GM19372 (cell line): ENCODE results near the gene ZNG1C.
"Not testable (repeated sequence)": the region's sequence is repeated elsewhere in the genome, so short reads cannot be mapped to it uniquely, and the experiment has no call there.

Source experiments
- ATAC-seq: cut with Tn5 transposase; IDR thresholded peaks from one replicate; pipeline ENCODE4 v1.9.1; 2021; ENCODE audit warnings: mild to moderate bottlenecking, low read depth, moderate library complexity; ENCODE audit not compliant: unreplicated experiment

The ZNG1C gene

DNA sequence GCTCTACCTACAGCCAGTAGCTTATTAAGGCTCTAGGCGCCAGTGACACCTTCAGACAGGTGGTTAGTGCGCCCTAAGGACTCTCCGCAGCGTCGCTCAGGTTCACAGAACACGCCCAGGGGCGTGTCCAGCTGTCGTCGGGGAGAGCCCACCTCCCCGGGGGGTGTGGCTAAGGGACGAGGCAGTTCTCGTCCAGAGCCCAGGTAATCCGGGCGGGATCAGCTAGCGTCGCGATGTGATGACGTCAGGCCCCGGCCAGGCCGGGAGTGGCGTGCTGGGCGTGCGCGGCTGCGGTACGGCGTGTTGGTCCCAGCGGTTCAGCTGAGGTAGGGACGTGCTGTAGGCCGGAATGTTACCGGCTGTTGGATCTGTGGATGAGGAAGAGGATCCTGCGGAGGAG lies at the start of gene ZNG1C:
Gene ZNG1C (plus strand): TSS at position 301 of the 400 bp plus-strand sequence. CDS start 49 bp downstream, at position 350.
- ATAC-seq: not testable (repeated sequence)

DNA sequence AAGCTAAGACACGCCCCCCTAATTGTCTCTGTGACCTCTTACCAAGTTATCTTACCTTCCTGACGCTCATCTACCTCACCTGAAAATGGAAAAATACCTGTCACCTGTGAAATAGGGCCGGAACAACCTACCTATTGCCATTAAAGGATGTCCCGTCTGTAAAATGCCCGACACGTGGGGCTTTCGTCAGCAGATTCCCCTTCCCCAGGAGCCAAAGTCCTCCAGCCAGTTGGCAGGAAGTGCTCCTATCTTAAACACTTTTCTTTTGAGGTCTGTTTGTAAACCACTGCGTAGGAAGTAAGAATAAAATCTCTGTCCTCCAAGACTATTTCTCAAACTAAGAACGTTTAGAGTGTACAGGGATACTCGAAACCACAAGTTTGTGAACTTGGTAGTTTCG lies 654 bp downstream of the ZNG1C start:
- ATAC-seq: not testable (repeated sequence)

DNA sequence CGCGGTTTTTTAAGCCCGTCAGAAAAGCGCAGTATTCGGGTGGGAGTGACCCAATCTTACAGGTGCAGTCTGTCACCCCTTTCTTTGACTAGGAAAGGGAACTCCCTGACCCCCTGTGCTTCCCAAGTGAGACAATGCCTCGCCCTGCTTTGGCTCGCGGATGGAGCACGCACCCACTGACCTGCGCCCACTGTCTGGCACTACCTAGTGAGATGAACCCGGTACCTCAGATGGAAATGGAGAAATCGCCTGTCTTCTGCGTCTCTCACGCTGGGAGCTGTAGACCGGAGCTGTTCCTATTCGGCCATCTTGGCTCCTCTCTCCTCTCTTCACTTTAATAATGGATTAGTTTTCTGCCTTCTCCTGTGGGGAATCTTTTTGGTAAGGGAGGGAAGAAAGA lies 39.3 kb downstream of the ZNG1C start:
- ATAC-seq: not testable (repeated sequence)

DNA sequence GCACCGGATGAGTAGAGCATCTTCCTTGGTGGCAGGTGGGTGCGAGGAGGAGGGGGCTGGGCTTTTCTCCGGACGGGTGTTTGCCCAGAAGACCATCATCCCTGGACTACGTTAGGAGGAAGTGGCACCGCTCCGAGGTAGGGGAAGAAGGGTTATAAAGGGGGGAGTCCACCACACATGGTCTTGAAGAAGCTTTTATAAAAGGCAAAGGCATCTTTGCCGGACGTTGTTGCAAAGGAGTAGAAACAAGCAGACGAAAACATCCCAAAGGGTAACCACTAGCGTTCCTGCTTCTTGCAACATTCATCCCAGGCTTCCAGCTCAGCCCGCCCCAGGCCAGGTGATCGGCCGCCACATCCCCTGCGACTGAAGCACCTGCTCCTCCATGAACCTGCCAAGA lies 60.8 kb downstream of the ZNG1C start, which contains the start of gene FOXD4L3:
Gene FOXD4L3 (plus strand): TSS at position 301 of the 400 bp plus-strand sequence. CDS start 85 bp downstream, at position 386.
- not testable (repeated sequence) for ATAC-seq

DNA sequence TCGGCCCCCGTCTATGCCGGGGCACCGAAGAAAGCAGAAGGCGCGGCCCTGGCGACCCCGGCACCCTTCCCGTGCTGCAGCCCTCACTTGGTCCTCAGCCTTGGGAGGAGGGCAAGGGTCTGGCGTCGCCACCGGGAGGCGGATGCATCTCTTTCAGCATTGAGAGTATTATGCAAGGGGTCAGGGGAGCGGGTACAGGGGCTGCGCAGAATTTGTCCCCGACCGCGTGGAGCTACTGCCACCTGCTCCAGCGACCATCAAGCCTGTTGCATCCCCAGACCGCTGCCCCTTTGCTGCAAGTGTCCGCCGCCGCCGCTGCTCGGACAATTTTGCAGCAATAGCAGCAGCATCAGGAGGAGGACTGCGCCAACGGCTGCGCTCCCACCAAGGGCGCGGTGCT lies 62.0 kb downstream of the ZNG1C start:
- not testable (repeated sequence) for ATAC-seq

DNA sequence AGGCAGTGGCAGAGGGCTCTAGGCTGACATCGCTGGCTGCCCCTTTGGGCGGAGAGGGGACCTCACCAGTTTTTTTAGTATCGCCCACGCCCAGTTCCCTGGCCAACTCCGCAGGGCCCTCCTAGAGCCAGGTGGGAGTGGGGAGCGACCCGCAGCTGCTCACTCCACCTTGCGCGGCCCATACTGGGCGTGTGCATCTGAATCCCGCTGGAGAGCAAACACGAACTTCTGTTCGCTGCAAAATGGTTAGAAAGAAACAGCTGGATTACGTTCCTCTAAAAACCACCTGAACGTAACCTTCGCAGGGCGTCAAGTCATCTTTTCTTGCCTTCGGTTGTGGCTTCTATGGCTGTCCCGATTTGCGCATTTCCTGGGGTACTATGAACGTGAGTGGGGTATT lies 62.4 kb downstream of the ZNG1C start:
- ATAC-seq: not testable (repeated sequence)

DNA sequence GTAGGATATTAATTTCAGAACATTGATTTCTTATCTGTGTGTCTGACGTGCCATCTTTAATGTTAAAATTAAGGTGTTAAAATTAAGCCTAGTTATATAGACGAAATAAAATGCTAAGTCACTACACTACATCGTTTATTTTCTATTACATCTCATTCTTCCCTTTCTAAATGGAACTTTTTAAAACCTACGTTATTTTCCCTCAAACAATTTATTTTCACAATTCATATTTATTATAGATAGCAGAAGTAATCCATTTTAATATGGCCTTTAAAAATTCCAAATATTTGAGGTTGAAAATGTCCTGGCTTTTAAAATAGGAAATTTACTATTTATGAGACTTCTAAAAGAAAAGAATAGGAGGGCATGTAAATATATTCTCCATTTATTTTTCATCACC lies 63.0 kb downstream of the ZNG1C start:
- not testable (repeated sequence) for ATAC-seq

DNA sequence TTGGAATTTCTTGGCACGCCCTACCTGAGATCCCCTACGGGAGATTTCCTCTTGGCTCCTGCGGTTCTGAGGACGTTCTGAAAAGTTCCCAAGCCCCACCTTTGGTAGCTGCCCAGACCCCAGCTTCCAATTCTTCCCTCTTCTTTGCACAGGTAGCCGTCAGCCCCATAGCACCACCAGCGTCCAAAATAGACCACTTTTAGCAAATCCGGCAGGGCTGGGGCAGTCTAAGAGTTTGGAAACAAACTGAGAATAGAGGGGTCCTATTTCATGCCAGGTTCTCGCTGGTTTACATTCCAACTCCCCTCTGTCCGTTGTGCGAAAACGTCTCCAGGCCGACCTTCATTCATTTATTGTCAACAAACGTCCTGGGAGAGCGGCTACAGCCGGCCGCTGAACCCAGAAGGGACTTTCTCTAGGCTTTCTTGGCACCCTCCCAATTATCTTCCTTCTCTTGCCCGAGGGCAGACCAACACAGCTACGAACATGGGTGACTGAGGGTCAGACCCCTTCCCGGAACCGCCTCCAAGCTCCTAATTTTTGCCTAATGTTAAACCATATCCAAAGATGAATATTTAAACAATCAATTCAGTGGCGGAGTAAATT lies 64.0 kb downstream of the ZNG1C start:
- ATAC-seq: not testable (repeated sequence)

DNA sequence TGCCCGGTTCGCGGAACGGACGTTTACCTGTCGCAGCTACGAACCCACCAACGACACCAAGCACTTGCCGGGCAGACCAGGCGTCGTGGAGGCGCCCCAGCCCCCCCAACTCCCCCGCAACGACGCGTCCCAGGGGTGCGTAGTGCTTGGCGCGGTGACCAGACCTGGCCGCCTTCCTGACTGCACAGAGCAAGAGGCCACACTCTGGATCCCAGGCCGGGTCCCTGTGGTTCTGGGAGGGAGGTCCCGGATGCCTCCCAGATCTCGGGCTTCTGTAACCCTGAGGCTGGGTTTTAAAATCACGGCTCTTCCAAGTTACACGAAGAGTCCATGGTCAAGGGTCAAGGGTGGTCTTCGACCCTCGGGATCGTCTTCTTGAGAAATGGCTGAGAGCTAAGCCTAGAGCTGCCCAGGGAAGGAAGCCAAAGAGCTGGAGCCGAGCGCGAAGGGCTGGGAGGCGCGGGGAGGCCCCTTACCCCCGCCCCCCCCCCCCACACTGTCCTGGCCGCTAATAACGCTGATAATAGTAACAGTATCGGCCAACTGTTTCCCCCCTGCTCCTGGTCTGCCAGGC lies 64.7 kb downstream of the ZNG1C start:
- ATAC-seq: not testable (repeated sequence)

DNA sequence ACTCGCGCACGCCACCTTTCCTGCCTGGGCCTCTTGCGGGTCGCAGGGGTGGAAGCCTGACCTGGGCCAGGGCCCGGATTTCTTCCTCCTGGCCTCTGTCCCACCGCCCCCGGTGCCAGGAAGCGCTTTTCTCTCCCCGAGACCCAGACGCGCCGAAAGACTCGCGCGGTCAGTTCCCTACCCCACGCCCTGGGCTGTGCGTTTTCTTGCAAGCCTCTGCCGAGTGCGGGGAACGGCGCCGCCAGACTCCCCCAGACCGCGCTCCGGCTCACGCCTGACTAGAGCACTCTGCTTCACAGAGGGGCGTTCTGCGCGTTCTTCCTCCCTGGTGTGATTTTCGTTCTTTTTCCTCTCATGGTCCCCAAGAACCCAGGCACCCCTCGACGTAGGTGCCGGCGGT lies 65.3 kb downstream of the ZNG1C start:
- not testable (repeated sequence) for ATAC-seq

DNA sequence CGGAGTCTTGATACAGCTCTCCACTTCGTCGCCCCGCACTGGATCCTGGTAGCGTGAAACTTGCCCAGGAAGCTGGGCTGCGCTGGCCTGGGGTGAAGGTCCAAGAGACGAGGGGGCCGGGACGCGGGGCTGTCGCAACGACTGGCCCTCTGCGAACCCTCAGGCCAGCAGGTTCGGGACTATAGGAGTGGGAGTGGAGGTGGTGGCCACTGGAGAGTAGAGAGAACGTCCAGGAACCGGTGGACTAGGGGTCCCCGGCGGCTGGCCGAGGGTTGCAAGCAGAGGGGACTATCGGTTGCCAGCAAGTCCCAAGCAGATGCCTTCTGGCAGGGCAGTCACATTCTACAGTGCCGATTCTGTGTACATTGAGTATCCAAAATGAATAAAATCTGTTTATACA lies 65.9 kb downstream of the ZNG1C start:
- not testable (repeated sequence) for ATAC-seq

DNA sequence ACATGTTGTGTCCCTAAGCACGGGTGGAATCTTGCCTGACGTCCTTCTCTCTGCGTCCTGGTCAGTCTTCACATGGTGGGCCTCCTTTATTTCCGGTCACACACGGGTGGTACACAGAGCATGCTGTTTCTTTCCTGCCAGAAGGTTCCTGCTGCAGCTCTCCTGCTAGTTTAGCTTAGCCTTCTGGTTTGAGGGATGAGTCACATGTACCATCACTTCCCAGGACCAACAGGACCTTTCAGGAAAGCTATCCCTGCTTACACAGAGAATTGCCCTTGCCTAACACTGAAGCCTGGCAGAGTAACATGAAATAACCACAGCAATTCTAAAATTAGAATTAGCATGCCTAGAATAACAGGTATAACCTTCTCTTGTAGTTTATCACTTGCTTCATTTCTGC lies 69.4 kb downstream of the ZNG1C start:
- not testable (repeated sequence) for ATAC-seq

DNA sequence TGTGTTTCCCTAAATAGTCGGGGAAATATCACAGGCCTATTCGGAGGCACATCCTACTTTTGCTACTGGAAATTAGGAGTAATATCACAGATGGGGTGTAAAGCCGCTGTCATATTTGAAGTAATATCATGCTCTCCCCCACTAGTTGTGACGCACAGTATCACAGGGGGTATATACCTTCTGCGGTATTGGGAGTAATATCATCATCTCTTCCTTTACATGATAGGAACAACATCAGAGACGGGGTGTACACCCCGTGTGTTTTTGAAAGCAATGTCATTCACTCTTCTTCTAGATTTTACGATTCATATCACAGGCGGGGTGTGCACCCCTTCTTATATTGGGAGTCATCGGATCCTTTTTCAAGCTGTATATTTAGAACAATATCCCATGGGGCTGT lies 76.4 kb downstream of the ZNG1C start:
- ATAC-seq: not testable (repeated sequence)

DNA sequence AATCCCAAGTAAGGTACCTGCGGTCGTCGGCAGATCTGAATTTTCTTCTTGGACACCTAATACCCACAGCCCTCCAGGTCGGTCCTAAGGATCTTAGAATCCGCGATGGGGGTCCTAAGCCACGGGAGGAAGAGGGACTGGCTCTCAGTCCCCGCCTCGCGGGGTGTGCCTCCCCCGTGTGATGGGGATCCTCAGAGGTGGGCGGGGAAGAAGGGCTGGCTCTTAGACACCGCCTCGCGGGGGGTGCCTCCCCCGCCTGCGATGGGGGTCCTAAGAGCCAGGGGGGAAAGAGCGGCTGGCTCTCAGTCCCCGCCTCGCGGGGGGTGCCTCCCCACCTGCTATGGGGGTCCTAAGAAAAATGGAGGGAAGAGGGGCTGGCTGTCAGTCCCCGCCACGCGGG lies 82.0 kb downstream of the ZNG1C start:
- not testable (repeated sequence) for ATAC-seq

DNA sequence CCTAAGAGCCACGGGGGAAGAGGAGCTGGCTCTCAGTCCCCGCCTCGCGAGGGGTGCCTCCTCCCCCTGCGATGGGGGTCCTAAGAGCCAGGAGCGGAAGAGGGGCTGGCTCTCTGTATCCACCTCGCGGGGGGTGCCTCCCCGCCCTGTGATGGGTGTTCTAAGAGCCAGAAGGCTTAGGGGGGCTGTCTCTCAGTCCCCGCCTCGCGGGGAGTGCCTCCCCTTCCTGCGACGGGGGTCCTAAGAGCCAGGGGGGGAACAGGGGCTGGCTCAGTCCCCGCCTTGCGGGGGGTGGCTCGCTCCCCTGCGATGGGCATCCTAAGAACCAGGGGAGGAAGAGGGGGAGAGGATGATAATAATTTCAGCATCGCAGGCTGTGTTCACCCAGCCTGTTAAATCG lies 82.7 kb downstream of the ZNG1C start:
- not testable (repeated sequence) for ATAC-seq

DNA sequence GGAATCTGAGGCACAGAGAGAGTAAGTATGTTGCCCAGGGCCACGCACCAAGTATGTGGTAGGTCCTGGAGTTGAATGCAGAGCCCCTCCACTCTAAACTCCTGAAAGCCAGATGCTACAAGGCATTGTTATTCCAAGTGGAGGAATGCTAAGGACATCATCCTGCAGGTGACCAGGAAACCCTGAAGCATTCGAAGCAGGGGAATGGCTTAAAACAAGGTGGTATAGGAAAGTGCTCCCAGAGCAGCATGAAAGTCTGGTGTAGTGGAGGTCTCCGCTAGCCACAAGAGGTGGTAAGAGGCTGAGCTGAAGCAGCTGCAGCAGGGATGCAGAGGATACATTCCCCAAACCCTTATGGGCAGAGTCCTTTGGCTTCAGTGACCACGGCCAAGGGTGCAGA lies 87.3 kb downstream of the ZNG1C start:
- ATAC-seq: not testable (repeated sequence)

DNA sequence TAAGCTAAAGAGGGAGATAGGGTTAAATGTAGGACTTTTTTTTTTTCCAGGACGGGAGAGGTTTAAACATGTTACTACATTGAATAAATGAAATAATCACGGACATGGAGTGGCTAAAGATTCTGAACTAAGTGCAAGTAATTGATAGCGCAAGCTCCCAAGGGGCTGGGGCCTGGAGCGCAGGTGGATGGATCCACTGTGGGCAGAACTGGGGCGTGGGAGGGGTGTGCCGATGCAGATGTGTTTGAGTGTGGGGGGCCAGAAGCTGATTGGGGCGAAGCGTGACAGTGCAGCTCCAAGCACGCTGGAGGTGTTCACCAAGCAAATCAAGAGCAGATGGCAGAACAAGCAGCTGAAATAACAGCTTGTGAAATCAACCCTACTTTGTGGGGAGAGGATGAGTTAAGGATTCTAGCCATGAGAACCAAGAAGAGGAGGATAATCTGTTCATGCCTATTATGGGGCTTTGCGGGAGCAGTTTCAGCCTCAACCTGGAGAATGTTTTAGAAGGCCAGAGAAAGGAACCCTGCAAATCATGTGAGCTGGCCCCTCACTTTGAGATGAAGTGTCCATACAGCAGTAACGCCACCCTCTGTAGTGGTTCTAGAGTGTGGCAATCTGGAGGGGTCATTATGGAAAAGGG lies 88.9 kb downstream of the ZNG1C start:
- not testable (repeated sequence) for ATAC-seq

DNA sequence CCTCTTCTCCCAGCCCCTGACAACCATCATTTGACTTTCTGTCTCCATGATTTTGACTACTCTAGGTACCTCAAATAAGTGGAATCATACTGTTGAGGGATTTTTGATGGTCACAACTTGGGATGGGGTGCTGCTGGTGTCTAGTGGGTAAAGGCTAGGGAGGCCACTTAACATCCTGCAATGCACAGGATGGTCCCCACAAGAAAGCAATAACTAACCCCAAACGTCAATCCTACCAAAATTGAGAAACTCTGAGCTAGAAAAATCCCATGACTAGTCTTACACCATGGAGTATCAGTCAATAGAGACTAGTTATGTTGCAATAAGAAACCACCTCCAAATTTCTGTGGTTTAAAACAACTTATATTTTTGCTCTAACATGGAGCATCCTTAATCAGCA lies 90.3 kb downstream of the ZNG1C start:
- not testable (repeated sequence) for ATAC-seq

DNA sequence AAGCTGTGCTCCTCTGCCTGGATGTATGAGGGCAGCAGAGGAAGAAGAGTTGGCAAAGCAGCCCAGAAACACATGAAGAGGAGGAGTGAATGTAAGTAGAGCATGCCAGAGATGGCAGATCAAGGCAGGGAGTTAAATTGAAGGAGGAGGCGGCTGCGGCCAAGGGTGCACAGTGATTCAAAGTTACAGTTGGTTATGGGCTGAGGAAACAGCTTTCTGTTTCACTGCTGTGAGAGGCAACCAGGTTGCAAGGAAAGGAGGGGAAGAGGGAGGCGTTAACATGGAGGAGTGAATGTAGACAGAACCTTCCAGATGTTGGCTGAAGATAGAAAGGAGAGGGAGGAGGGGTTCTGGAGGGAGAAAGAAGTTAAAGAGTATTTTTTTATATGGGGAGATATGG lies 94.2 kb downstream of the ZNG1C start:
- ATAC-seq: not testable (repeated sequence)

DNA sequence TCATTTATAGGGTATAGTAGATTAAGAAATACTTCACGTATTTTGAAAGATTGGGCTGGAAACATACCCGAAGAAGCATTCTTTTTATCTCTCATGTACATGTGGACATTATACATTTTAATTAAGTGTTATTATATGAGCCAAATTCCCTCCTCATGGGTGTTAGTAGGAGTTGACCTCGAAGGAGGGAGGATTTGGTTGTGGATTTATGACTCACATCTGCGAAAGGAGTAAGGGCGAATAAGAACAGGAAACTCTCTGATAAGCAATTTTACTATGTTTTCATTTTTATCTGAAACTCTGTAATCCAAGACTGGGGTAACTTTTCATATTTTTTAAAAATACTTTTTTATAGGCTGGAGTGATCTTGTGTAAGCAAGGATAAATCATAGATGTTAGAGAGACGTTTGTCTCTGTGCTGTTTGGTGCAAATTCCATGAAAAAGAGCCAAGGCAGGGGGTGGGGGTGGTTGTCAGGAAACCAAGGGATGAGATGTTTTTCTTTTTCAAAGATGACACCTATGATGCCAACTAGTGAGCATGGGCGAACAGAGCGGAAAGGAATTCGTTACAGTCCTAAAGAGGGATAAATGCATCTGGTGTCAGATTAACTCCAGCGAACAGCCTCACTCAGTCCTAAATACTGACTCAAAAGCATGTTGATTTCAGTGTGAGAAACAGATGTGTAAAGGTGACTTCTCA lies 95.0 kb downstream of the ZNG1C start:
- not testable (repeated sequence) for ATAC-seq

DNA sequence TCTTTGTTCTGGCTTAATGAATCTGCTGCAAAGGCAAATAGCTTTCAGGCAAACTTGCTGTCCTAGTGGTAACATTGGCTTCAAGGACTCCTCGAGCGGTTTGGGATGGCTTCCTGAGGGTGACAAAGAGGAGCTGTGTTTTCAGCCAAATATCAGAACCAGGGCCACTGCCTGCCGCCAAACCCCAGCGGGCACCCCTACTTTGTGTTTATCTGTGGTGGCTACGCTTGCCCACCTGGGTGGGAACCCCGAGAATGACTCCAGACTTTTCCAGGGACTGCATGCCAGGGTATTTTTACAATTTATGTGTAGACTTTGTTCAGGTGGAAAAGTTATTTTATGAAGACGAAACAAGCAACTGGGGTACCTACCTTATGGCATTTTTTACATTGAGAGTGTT lies 96.2 kb downstream of the ZNG1C start:
- not testable (repeated sequence) for ATAC-seq
